Cerebellar cortex (tissue), 1 donor: ENCODE results near the gene ZNF423.

Source experiments
- DNase-seq: peaks from one replicate; pipeline ENCODE4 v3.0.0-alpha.2; 2015; ENCODE audit warnings: low spot score

Gene ZNF423

GRCh38 chr16:49529411-49530045 is 326.4 kb downstream of the ZNF423 start:
- no peak for DNase-seq

- no peak for DNase-seq
Measured at GRCh38 chr16:49528866-49529288, 327.0 kb downstream of the ZNF423 start.

GRCh38 chr16:49528060-49528865 is 327.6 kb downstream of the ZNF423 start:
- DNase-seq: no peak

GRCh38 chr16:49527611-49528010 is 328.3 kb downstream of the ZNF423 start:
- no peak for DNase-seq

GRCh38 chr16:49526860-49527365 is 329.0 kb downstream of the ZNF423 start:
- no peak for DNase-seq

GRCh38 chr16:49524947-49525315 is 331.0 kb downstream of the ZNF423 start:
- DNase-seq: no peak

- no peak for DNase-seq
Measured at GRCh38 chr16:49524216-49524946, 331.5 kb downstream of the ZNF423 start.

GRCh38 chr16:49523435-49524159 is 332.3 kb downstream of the ZNF423 start:
- DNase-seq: no peak

- DNase-seq: no peak
Measured at GRCh38 chr16:49521734-49522325, 334.1 kb downstream of the ZNF423 start.

GRCh38 chr16:49520492-49521038 is 335.3 kb downstream of the ZNF423 start:
- DNase-seq: no peak

GRCh38 chr16:49519741-49520140 is 336.2 kb downstream of the ZNF423 start:
- DNase-seq: no peak

- DNase-seq: no peak
Measured at GRCh38 chr16:49519008-49519656, 336.8 kb downstream of the ZNF423 start.

- DNase-seq: no peak
Measured at GRCh38 chr16:49516382-49517036, 339.4 kb downstream of the ZNF423 start.

GRCh38 chr16:49515861-49516260 is 340.1 kb downstream of the ZNF423 start:
- no peak for DNase-seq

GRCh38 chr16:49515016-49515565 is 340.8 kb downstream of the ZNF423 start:
- DNase-seq: no peak

GRCh38 chr16:49514073-49514980 is 341.6 kb downstream of the ZNF423 start:
- no peak for DNase-seq

- no peak for DNase-seq
Measured at GRCh38 chr16:49513040-49513439, 342.9 kb downstream of the ZNF423 start.

- DNase-seq: peak; percentile 17
Measured at GRCh38 chr16:49510654-49511305, 345.1 kb downstream of the ZNF423 start.
